HG03469 (cell line): ENCODE data around the gene PTGES3L.
"Not testable (repeated sequence)": the region's sequence is repeated elsewhere in the genome, so short reads cannot be mapped to it uniquely, and the experiment has no call there.

Experiments used
- ATAC-seq: cut with Tn5 transposase; IDR thresholded peaks from one replicate; pipeline ENCODE4 v1.9.1; 2021; ENCODE audit warnings: mild to moderate bottlenecking, moderate library complexity, moderate number of reproducible peaks; ENCODE audit not compliant: unreplicated experiment

The PTGES3L gene

DNA sequence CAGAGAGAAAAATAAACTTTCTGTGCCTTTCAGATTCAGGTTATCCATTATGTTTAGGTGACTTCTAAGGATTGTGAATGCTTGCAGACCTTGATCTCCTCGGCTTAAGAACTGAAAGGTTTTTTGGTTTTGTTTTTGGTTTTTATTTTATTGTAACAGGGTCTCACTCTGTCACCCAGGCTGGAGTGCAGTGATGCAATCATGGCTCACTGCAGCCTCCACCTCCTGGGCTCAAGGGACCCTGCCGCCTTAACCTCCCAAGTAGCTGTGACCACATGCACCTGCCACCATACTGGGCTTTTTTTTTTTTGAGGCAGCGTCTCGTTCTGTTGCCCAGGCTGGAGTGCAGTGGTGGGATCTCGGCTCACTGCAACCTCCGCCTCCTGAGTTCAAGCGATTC, 56.4 kb downstream of the PTGES3L start:
- not testable (repeated sequence) for ATAC-seq

DNA sequence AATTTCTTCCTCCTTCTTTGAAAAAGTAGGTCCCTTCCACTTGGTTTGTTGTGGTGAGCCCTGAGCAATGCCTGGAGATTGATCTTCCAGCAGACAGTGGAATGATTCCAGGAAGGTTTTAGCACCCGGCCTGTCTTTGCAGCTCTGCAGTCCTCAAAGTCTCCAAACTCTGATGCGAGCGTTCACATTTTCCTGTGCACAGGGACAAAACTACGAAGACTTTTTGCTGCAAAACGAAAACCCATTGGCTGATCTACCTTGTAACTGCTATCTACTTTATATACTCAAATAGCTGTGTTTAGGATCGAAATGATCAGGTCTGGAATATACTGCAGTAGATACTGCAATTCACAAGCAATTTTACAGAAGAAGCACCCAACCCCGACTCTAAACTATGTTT, 57.6 kb downstream of the PTGES3L start:
- no peak for ATAC-seq

DNA sequence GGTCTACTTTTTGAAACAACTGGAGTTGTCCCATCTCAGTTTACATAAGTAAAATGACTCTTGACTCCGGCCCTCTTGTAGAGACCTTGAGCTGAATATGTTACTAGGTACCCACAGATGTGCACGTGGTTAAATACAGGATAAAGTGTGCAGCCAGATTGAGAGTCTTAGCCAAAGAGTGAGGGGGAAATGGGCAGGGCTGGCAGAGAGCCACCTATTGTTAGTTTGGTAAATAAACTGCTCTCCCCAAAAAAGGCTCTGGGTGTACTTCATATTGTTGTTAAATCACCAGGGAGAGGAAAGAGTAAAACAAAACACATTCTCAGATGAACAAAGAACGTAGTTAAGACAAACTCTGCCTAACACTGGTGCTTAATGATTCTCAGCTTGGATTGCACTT, 59.0 kb downstream of the PTGES3L start:
- ATAC-seq = no peak

DNA sequence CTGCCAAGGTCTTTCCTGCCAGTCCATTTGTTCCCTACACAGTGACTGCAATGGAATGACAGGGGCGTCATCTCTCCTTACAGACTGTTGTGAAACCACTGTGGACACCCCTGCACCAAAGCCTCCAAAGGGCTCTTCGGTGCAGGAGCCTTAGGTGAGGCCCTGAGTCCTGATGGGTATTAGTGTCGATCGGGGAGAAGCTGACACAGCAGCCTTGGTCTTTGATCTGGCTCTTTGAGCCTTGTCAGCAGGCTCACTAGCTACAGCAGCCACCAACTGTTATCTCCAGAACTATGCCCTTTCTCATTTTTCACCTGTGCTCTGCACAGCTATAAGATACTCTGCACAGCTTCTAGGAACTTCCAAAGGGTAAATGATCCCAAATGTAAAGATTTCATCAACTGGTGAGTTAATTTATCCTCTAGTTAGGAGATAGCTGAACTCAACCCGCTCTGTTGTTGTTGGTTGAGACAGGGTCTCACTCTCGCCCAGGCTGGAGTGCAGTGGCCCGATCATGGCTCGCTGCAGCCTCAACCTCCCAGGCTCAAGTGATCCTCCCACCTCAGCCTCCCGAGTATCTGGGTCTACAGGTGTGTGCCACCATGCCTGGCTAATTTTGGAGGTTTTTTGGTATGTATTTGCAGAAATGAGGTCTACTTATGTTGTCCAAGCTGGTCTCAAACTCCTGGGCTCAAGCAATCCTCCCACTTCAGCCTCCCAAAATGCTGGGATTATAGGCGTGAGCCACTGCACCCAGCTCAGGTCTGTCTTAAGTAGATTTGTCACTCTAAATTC, 59.6 kb downstream of the PTGES3L start:
- no peak for ATAC-seq

DNA sequence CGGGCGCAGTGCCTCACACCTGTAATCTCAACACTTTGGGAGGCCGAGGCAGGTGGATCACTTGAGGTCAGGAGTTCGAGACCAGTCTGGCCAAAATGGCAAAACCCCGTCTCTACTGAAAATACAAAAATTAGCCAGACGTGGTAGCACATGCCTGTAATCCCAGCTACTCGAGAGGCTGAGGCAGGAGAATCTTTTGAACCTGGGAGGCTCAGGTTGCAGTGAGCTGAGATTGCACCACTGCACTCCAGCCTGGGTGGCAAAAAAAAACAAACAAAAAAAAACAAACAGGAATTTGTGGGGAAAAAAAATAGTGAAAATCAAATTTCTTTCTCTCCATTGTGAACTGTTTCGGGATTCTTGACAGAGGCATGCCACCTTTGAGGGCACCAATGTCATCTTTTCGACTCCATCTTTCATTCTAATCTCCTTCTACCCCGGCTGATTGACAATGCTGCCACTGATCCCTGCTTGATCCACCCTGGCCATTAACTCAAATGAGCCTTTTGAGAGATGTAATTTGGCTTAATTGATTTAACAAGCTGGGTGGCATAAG, 60.3 kb downstream of the PTGES3L start:
- not testable (repeated sequence) for ATAC-seq

DNA sequence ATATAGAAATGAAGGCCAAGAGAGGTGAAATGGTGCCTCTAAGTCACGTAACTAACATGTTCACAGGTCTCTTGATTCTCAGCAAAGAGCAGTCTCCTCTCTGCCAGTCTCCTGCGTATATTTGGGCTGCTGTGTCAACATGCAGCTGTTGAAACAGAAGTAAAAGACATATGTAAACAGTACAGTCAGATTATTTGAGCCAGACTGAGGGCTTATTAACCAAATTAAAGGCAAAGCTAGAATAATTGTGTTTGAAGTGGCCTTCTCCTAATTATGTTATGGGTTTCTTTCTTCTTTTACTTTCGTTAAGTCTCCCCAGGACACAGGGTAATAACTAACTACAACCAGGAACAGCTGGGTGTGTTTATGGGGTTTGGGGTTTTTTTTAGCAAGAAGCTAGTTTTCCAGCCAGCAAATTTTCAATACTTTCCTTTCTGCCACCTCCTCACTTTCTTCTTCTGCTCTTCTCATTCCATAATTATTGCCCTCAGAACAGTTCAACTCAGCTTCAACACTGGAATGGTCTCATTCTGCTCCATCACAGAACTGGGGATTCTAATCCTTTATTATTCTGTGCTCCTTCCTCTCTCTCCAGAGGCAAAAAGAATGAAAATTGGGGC, 60.9 kb downstream of the PTGES3L start:
- no peak for ATAC-seq
